K562 (cell line): ENCODE data around the gene NCF2. TPM values are rescaled to one million over a fixed set of nuclear protein-coding genes. Genes with fewer than 3 reads are reported as not detected.

Experiments
- ATAC-seq: fragments of 200-7000 bp; cut with Tn5 transposase; 3 replicates; pipeline ENCODE4 v1.9.1; 2020; ENCODE audit warnings: moderate library complexity
- BruUV-seq: library from RNA; stranded (reverse); fragments of 400-500 nt; replicated peaks from 2 replicates; lab custom pipeline; 2021; lab: Mats Ljungman, UMichigan
- CTCF ChIA-PET: fragments of 300-600 bp; formaldehyde crosslinking; extraction: SDS; loops from one replicate; lab custom pipeline; 2021; ENCODE audit warnings: low intra/inter-chr PET ratio; lab: Yijun Ruan, JAX
- POLR2A ChIA-PET: fragments of 300-600, 350-650 bp; sonication (Branson Sonifier 250); formaldehyde crosslinking; extraction: SDS; loops from one replicate; lab custom pipeline; 2021; ENCODE audit warnings: antibody characterized with exemption, inconsistent platforms; lab: Yijun Ruan, JAX
- DNase-seq, 4 experiments: peaks; one replicate each; pipeline versions ENCODE4 v3.0.0 to v3.0.0-alpha.2; 2011 to 2018; ENCODE audit warnings: low spot score in 3 of 4, mixed read lengths in 3 of 4; ENCODE audit errors: extremely low read depth in 1 of 4
- FAIRE-seq: peaks from 2 replicates; lab custom pipeline; 2011; peaks lifted over from hg19 to GRCh38; lab: Jason Lieb, UNC
- H2AFZ ChIP-seq: 2 replicates; pipeline ENCODE4 v1.6.0; 2011; ENCODE audit warnings: low read depth, low read length, control low read depth, inconsistent platforms
- H3K27ac ChIP-seq: fragments of 200-600 bp; 3 replicates; pipeline ENCODE4 v1.8.0; 2011; ENCODE audit warnings: low read depth, mild to moderate bottlenecking, control low read depth, inconsistent platforms, low read length, moderate library complexity, mixed read lengths; ENCODE audit errors: extremely low read depth
- H3K27me3 ChIP-seq, 2 experiments: fragments of 300-600 bp in 1 of 2; 2 replicates in 1 of 2; 3 replicates in 1 of 2; pipeline versions ENCODE4 v1.6.0 to v1.8.0; 2011; ENCODE audit warnings: inconsistent platforms in 2 of 2, low read length in 2 of 2, mild to moderate bottlenecking in 1 of 2, mixed read lengths in 1 of 2, moderate library complexity in 1 of 2; ENCODE audit not compliant: control insufficient read depth in 2 of 2, insufficient read depth in 2 of 2
- H3K36me3 ChIP-seq: fragments of 300-600 bp; 3 replicates; pipeline ENCODE4 v1.8.0; 2011; ENCODE audit warnings: mild to moderate bottlenecking, low read length, inconsistent platforms; ENCODE audit not compliant: control insufficient read depth, insufficient read depth
- H3K4me1 ChIP-seq, 2 experiments: fragments of 200-600 bp in 1 of 2; replicated peaks in 1 of 2; 2 replicates in 1 of 2; 3 replicates in 1 of 2; pipeline versions ENCODE4 v1.5.1 to v1.8.0; 2011; ENCODE audit warnings: inconsistent platforms in 2 of 2, low read length in 2 of 2, mild to moderate bottlenecking in 1 of 2, mixed read lengths in 1 of 2, moderate library complexity in 1 of 2; ENCODE audit not compliant: control insufficient read depth in 2 of 2, insufficient read depth in 2 of 2
- H3K4me2 ChIP-seq: 2 replicates; pipeline ENCODE4 v1.6.1; 2011; ENCODE audit warnings: low read length, control low read depth, inconsistent platforms, mixed read lengths; ENCODE audit not compliant: insufficient read depth
- H3K4me3 ChIP-seq: fragments of 200-600 bp; sonication (generic), shearing (Covaris generic); 2 replicates; pipeline ENCODE4 v1.5.1; 2016; ENCODE audit warnings: control low read depth, inconsistent platforms
- H3K79me2 ChIP-seq: fragments of 200-600 bp; 3 replicates; pipeline ENCODE4 v1.8.0; 2011; ENCODE audit warnings: low read length, inconsistent platforms; ENCODE audit not compliant: control insufficient read depth, insufficient read depth
- H3K9ac ChIP-seq, 2 experiments: 2 replicates each; pipeline versions ENCODE4 v1.6.0 to v1.6.1; 2011; ENCODE audit warnings: low read depth in 2 of 2, low read length in 2 of 2, control low read depth in 1 of 2, inconsistent platforms in 1 of 2, mild to moderate bottlenecking in 1 of 2, mixed read lengths in 1 of 2; ENCODE audit not compliant: insufficient read depth in 1 of 2
- H3K9me1 ChIP-seq: one replicate; pipeline ENCODE4 v1.6.0; 2011; ENCODE audit warnings: inconsistent platforms, mild to moderate bottlenecking, low read length, moderate library complexity; ENCODE audit not compliant: control insufficient read depth, insufficient read depth
- H3K9me3 ChIP-seq: replicated peaks from 2 replicates; pipeline ENCODE4 v1.5.1; 2011; ENCODE audit warnings: low read depth, low read length, inconsistent platforms; ENCODE audit not compliant: control insufficient read depth, insufficient read depth
- H4K20me1 ChIP-seq: replicated peaks from 2 replicates; pipeline ENCODE4 v1.6.1; 2011; ENCODE audit warnings: low read length, inconsistent platforms, mixed read lengths; ENCODE audit not compliant: control insufficient read depth, insufficient read depth
- CEBPZ ChIP-seq: fragments of 150-350 bp; IDR thresholded peaks from 2 replicates; pipeline ENCODE4 v1.6.1; 2014; ENCODE audit warnings: low read depth, mild to moderate bottlenecking, low read length, borderline replicate concordance
- CREB1 ChIP-seq, 2 experiments: sonication (generic) in 1 of 2; formaldehyde crosslinking in 1 of 2; IDR thresholded peaks; 2 replicates each; pipeline versions ENCODE4 v1.6.1 to v1.8.0; 2012 to 2022; ENCODE audit warnings: inconsistent platforms in 1 of 2, mild to moderate bottlenecking in 1 of 2, missing genetic modification reagents in 1 of 2, moderate library complexity in 1 of 2
- NFRKB ChIP-seq: fragments of 450-650 bp; IDR thresholded peaks from 2 replicates; pipeline ENCODE4 v1.6.1; 2016; ENCODE audit warnings: low read depth
- U2AF1 ChIP-seq: fragments of 200-400 bp; formaldehyde crosslinking; optimal IDR thresholded peaks from 2 replicates; pipeline ENCODE3; 2017; ENCODE audit warnings: mild to moderate bottlenecking, low read depth, low read length, moderate library complexity
- WHSC1 ChIP-seq: IDR thresholded peaks from one replicate; pipeline ENCODE4 v1.6.1; 2012; ENCODE audit warnings: low read length, control low read depth, inconsistent platforms
- ZNF121 ChIP-seq: sonication (generic); formaldehyde crosslinking; conservative IDR thresholded peaks from 2 replicates; pipeline ENCODE4 v1.8.0; 2022; ENCODE audit warnings: missing genetic modification reagents
- ZNF445 ChIP-seq: fragments of 250-450 bp; sonication (Bioruptor Pico); IDR thresholded peaks from 2 replicates; pipeline ENCODE4 v1.4.0; 2020; ENCODE audit warnings: low read depth, mild to moderate bottlenecking, moderate library complexity
- ZNF740 ChIP-seq, 3 experiments: fragments of 200-800 bp in 1 of 3; sonication (Bioruptor generic) in 1 of 3; sonication (generic) in 1 of 3; formaldehyde crosslinking in 1 of 3; IDR thresholded peaks; 2 replicates each; pipeline versions ENCODE4 v1.6.1 to v1.8.0; 2016 to 2022; ENCODE audit warnings: mild to moderate bottlenecking in 2 of 3, missing compliant biosample characterization in 2 of 3, missing genetic modification characterization in 2 of 3, missing genetic modification reagents in 1 of 3
- WGBS: fragments of 100-300 bp; shearing (Covaris generic); methylation state at CpG from one replicate; pipeline ENCODE4 v1.1.6; 2016; ENCODE audit warnings: low coverage, mixed read lengths; ENCODE audit not compliant: insufficient coverage; ENCODE audit errors: missing lambda C conversion rate; 5-methylcytosine and 5-hydroxymethylcytosine counted together
- in situ Hi-C: fragments of 300-500 bp; cut with MboI; formaldehyde crosslinking; loops from 4 replicates; pipeline ENCODE4 v1.15.0; 2018; ENCODE audit warnings: inconsistent platforms, mixed read lengths
- intact Hi-C: fragments of 100-400 bp; cut with micrococcal nuclease; formaldehyde crosslinking; loops from 2 replicates; pipeline ENCODE4 v1.14.2; 2022
- polyA plus RNA-seq, 8 experiments: library from polyadenylated mRNA; depleted of rRNA in 4 of 8; stranded (reverse) in 5 of 8; unstranded in 3 of 8; fragments of >200 nt; fragmentation: Nextera tagmentation in 2 of 8; fragmentation: Illumina TruSeq in 1 of 8; extraction: Ambion mirVana in 2 of 8; extraction: Trizol in 1 of 8; gene quantifications; 2 replicates each; pipeline versions ENCODE4 v1.2.1 to v1.2.3, GENCODE V29; 2011 to 2014; ENCODE audit warnings: inconsistent platforms in 1 of 8, missing spikeins in 1 of 8
- total RNA-seq, 7 experiments: library from RNA; depleted of rRNA in 6 of 7; stranded (reverse); fragments of >200 nt in 6 of 7; fragmentation: Illumina TruSeq in 2 of 7; extraction: Trizol in 2 of 7; gene quantifications; 2 replicates each; pipeline versions ENCODE4 v1.2.1 to v1.2.3, GENCODE V29; 2011 to 2021; ENCODE audit warnings: low replicate concordance in 1 of 7

NCF2 gene
- total and polyA plus RNA-seq, 9 of the 15 experiments (the other 6 are each of a cell fraction or from before 2014, with no cell fraction given): 0.07 to 0.54 (median 0.16) TPM; not detected in 3

GRCh38 chr1:183611021-183611420, 20.8 kb upstream of the NCF2 start:
- no peak for FAIRE-seq
- Histone ChIP-seq H3K27me3 (peaks cover 4 to 9% of the 10 kb centered on the region in 2 experiments; a peak in 4 of 5 replicates), H2AFZ (no peak overlapping the region), H3K4me1 (no peaks in the 10 kb centered on the region), H3K9me3 (no peaks in the 10 kb centered on the region), H3K27ac (no peak overlapping the region), H3K36me3 (no peaks in the 10 kb centered on the region), H3K79me2 (no peaks in the 10 kb centered on the region), H3K9ac (no peak overlapping the region), H4K20me1 (no peaks in the 10 kb centered on the region), H3K4me3 (no peak overlapping the region), H3K4me2 (no peak overlapping the region), H3K9me1 (no peaks in the 10 kb centered on the region)
- in situ Hi-C loops: loop anchor here (25.0 kb wide), 1 partner anchor 649 kb away; the partner anchor contains the start of gene SHCBP1L
- DNase-seq: no peak
- intact Hi-C loops: no loop called here
- BruUV-seq: no TSS peak
- 0% methylated on average over 2 of the region's 2 CpGs for WGBS
- ATAC-seq: no peak
- POLR2A ChIA-PET: no interaction called here
- CTCF ChIA-PET: interaction anchor here (0.6 kb wide), 1 partner anchor 30 kb away, joined by 3 read pairs; no protein-coding TSS in a partner anchor
- no peak for TF ChIP-seq CEBPZ
- no peak for TF ChIP-seq WHSC1
- no peak for TF ChIP-seq NFRKB
- no peak for TF ChIP-seq CREB1 (IDR thresholded peaks at IDR 0.05)
- no peak for TF ChIP-seq CREB1 (CRISPR knock-in tag; IDR thresholded peaks at IDR 0.05)
- TF ChIP-seq ZNF121 (CRISPR knock-in tag): no peak
- no peak for TF ChIP-seq U2AF1
- no peak for TF ChIP-seq ZNF740 (CRISPR knock-in tag; IDR thresholded peaks at IDR 0.05)
- TF ChIP-seq ZNF740 (tag; IDR thresholded peaks at IDR 0.05): no peak
- TF ChIP-seq ZNF445 (CRISPR knock-in tag): no peak
